Brain pericyte (primary cell): ENCODE results near the gene CRYL1.

Experiments used
- DNase-seq: peaks from one replicate; pipeline ENCODE4 v3.0.0-alpha.2; 2012; ENCODE audit warnings: low read depth, low spot score

CRYL1 gene

GRCh38 chr13:20528452-20528851 lies 2.8 kb upstream of the CRYL1 start:
- no peak for DNase-seq

- no peak for DNase-seq
These were observed 1.0 kb upstream of the CRYL1 start for GRCh38 chr13:20526664-20527063.

GRCh38 chr13:20525144-20525600 lies 485 bp downstream of the CRYL1 start:
- DNase-seq = no peak

- DNase-seq = no peak
These were observed 4.1 kb downstream of the CRYL1 start for GRCh38 chr13:20521364-20522115.

GRCh38 chr13:20519875-20520274 lies 5.8 kb downstream of the CRYL1 start:
- DNase-seq = no peak

DNA sequence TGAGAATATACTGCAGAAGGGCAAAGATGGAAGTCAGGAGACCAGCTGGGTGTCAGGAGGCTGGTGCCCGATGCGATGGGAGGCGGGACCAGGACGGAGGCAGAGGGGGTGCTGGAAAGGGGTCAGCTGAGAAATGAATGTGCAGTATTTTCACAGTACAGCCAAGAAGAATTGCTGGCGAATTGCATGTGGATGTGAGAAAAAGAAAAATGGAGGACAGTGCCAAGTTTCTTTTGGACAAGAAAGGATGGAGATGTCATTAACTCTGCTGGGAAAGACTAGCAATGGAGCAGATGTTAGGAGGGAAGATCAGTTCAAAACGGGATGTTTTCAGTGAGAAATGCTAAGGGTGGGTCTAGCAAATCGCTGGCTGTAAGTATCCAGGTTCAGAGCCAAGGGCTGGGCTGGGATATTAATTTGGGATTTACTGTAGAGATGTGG lies 7.0 kb downstream of the CRYL1 start:
- no peak for DNase-seq

DNA sequence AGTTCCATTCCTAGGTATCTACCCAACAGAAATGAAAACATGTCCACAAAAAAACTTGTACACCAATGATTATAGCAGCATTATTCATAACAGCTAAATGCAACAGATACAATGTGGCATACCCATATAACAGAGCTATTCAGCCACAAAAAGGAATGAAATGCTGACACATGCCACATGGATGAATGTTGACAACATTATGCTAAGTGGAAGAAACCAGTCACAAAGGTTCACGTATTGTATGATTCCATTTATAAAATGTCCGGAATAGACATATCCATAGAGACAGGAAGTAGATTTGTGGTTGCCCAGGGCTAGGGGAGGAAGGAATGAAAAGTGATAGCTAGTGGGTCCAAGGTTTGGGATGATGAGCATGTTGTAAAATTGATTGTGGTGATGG lies 10.8 kb downstream of the CRYL1 start:
- DNase-seq = no peak

DNA sequence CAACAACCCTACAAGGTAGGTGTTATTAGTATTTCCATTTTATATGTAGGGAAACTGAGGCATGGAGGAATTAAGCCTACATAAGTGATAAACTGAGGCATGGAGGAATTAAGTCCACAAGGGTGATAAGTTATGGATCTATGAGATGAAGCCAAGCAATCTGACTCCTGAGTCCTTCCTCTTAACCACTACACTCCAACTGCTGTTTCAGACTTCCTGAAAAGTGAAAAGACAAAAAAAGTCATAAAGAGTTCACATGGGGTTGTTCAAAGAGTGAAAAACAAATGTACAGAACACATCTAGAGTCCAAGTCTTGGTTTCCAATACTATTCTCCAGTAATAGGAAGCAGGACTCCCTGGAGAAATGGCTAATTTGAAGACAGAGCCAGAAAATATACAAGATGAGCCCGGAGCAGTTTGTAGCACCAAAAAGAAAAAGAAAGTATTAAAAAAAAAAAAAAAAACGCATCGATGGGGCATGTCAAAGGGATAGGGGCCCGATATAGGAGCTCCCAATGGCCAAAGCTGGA lies 12.1 kb downstream of the CRYL1 start:
- DNase-seq = no peak

GRCh38 chr13:20512042-20512683 lies 13.5 kb downstream of the CRYL1 start:
- no peak for DNase-seq

DNA sequence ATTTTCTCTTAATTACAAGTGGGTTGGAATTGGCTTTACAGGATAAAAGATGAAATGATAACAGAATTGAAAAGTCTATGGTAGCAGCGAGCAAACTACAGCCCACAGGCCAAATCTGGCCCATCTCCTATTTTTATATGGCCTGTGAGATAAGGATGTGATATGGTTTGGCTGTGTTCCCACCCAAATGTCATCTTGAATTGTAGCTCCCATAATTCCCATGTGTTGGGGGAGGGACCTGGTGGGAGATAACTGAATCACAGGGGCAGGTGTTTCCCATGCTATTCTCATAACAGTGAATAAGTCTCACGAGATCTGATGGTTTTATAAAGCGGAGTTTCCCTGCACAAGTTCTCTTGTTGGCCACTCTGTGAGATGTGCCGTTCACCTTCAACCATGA lies 19.0 kb downstream of the CRYL1 start:
- DNase-seq = no peak

DNA sequence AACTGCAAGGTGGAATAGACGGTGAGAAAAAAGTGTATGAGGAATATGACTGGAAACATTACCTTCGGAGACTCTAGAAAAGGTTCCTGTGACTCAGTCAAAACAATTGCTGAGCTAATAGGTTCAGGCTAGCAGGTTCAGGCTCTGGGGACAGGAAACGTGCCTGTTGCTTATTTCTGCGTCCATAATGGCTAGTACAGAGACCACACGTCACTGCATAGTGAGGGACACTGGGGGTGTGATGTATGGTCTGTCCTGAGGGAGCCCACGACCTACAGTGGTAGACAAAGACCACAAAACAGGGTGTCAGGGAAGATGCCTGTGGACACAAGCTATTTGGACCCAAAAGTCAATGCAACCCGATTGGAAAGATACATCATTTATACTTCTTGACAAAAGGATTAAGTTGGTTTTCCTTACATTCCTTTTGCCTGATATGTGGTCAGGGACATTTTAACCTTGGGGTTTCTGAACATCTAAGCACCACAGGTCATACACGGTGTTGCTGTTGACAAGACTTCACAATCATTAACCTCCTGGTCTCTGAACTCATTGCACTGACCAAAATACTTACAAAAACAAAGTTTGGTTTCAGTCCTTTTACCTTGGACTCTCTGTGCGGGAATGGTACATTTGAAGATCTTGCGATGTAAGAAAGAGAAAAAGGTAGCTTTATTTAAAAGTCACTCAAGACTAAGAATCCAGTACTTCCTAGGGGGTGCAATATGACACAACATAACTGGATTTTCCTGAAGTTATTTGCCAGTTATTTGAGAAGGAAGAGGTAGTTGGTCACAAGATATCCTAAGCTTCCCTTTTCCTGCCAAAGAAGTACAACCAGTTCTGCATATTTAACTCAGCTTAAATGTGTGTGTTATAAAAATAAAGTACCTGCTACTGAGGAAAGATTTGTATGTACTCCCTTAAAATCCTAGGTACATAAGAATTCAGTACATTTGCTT lies 20.0 kb downstream of the CRYL1 start:
- no peak for DNase-seq

- DNase-seq = no peak
These were observed 22.3 kb downstream of the CRYL1 start for GRCh38 chr13:20503088-20504083.

- no peak for DNase-seq
These were observed 24.1 kb downstream of the CRYL1 start for GRCh38 chr13:20501592-20501991.

GRCh38 chr13:20501120-20501519 lies 24.5 kb downstream of the CRYL1 start:
- DNase-seq = no peak

- no peak for DNase-seq
These were observed 25.7 kb downstream of the CRYL1 start for GRCh38 chr13:20499986-20500385.

DNA sequence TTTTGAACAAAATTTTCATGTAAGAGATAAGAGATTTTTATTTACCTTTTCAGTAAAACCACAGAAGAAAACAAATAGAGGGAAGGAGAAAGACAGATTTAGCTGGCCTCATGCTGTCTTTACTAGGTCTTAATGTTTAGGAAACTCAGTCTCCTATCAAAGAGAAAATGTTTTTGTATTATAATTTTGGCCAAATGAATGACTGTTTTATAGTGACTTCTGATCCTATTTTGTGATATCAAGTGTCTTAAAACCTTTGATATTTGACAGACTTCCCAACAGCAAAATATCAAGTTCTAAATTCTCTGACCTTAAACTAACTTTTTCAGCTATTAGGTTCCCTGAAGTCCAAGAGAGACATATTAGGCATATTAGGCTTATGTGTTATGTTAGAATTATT lies 27.0 kb downstream of the CRYL1 start:
- DNase-seq = no peak

DNA sequence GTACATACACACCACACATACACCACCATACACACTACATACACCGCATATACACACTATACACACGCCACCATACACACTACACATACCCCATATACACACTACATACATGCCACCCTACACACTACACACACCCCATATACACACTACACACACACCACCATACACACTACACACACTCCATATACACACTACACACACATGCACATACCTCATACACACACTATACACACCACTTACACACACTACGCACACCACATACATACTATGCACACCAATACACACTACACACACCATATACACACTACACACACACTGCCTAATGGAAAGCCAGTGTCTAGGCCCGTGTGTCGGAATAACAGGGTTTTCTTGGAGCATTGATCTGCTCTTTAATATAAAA lies 27.5 kb downstream of the CRYL1 start:
- no peak for DNase-seq

- DNase-seq = no peak
These were observed 28.5 kb downstream of the CRYL1 start for GRCh38 chr13:20497006-20497775.

DNA sequence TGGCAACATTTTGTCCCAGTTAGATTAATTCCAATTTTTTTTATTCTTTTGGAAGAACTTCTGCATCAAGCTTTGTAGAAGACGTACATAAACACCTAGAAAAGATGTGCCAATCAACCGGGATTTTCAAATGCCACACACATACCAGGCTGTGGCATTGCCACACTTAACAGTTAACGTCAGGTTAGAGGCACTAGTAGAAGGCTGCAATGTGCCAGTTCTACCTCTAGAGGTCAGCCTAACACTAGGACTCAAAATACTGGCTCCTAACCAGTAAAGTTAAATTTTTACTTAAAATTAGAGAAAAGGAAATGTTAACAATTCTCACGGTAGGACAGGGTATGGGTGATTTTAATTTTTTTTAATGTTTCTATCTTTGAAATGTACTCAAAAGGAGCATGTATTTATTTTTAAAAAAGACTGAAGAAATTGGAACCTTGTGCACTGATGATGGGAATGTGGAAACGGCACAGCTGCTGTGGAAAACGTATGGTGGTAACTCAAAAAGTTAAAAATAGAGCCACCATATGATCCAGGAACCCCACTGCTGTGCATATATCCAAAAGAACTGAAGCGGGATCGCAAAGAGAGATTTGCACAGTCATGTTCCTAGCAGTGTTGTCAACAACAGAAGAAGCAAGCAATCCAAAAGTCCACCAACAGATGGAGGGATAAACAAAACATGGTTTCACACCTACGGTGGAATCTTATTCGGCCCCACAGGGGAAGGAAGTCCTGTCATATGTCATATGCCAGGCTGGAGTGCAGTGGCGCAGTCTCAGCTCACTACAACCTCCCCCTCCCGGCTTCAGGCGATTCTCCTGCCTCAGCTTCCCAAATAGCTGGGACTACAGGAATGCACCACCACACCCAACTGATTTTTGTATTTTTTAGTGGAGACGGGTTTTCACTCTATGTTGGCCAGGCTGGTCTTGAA lies 30.3 kb downstream of the CRYL1 start:
- no peak for DNase-seq
